Heart left ventricle (tissue), 13 donors: ENCODE results near the gene TMEM132D.

Experiments
- POLR2A ChIP-seq, 2 donors: fragments of 450-650 bp; IDR thresholded peaks; one replicate each; pipeline ENCODE4 v1.6.1; 2017; ENCODE audit warnings: antibody characterized with exemption in 2 of 2, mild to moderate bottlenecking in 2 of 2, moderate library complexity in 2 of 2
- TF ChIP-seq, protein P1 (sequence below), 12 donors: fragments of 200-600 bp; sonication (generic) in 4 of 12; IDR thresholded peaks; one replicate each; pipeline versions ENCODE4 v1.5.0 to v1.8.0; 2018 to 2022; ENCODE audit warnings: antibody characterized with exemption in 12 of 12, mild to moderate bottlenecking in 5 of 12
- donor health status: ischemic (EF 13 %, LVEDD 7.1; RV severe dilation, severe dysfunction).
- donor health status: DM: no; HTN: yes; CAD: no.
- donor health status: DM: no; HTN: no; CAD: no.
- donor health status: ischemic (EF 25% LVEDD 6.9; RV normal size, moderate dysfunction).
- donor health status: ischemic (EF 25% LVEDD 5.7; RV mildly dilated, moderate dysfunction).
- donor health status: ischemic (EF 35%, LVEDD 5.7; RV mildly dilated, moderate dysfunction).
- donor health status: nonischemic (EF 11% LVEDD 7.7; RV severe dilation, severe dysfunction).
- donor health status: DM: yes; HTN: yes; CAD: no.
- donor health status: PGD.
- donor health status: ischemic (EF 29% LVEDD 5.4; RV normal size, mild dysfunction).
- donor health status: nonischemic (EF 23%, LVEDD 6.1; RV moderate dilation, normal function).

GRCh38 chr12:129467726-129468125 is 436.1 kb downstream of the TMEM132D start:
- no peak for TF ChIP-seq POLR2A (IDR thresholded peaks at IDR 0.05)
- TF ChIP-seq, protein P1, sequence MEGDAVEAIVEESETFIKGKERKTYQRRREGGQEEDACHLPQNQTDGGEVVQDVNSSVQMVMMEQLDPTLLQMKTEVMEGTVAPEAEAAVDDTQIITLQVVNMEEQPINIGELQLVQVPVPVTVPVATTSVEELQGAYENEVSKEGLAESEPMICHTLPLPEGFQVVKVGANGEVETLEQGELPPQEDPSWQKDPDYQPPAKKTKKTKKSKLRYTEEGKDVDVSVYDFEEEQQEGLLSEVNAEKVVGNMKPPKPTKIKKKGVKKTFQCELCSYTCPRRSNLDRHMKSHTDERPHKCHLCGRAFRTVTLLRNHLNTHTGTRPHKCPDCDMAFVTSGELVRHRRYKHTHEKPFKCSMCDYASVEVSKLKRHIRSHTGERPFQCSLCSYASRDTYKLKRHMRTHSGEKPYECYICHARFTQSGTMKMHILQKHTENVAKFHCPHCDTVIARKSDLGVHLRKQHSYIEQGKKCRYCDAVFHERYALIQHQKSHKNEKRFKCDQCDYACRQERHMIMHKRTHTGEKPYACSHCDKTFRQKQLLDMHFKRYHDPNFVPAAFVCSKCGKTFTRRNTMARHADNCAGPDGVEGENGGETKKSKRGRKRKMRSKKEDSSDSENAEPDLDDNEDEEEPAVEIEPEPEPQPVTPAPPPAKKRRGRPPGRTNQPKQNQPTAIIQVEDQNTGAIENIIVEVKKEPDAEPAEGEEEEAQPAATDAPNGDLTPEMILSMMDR (IDR thresholded peaks at IDR 0.05): no peak
